SK-N-SH (cell line): Measurements from ENCODE around the gene PCDHB7. TPM values are rescaled to one million over a fixed set of nuclear protein-coding genes. Genes with fewer than 3 reads are reported as not detected.
A peak's percentile ranks its signal among the peaks of the same experiment; 100 is the strongest.
"Not testable (repeated sequence)": the region's sequence is repeated elsewhere in the genome, so short reads cannot be mapped to it uniquely, and the experiment has no call there.

Experiments used
- CTCF ChIA-PET: fragments of 300-600, 350-600 bp; formaldehyde crosslinking; extraction: SDS; loops from one replicate; lab custom pipeline; 2021; lab: Yijun Ruan, JAX
- POLR2A ChIA-PET: fragments of 350-600 bp; sonication (Branson Sonifier 250); formaldehyde crosslinking; extraction: SDS; loops from one replicate; lab custom pipeline; 2020; ENCODE audit warnings: antibody characterized with exemption, inconsistent platforms; lab: Yijun Ruan, JAX
- DNase-seq: peaks from one replicate; pipeline ENCODE4 v3.0.0; 2012
- H2AFZ ChIP-seq: fragments of 200-600 bp; sonication (generic); 2 replicates; pipeline ENCODE4 v1.8.1; 2016; ENCODE audit warnings: antibody characterized with exemption, mild to moderate bottlenecking, low read depth
- H3F3A ChIP-seq: fragments of 200-600 bp; sonication (generic); replicated peaks from 2 replicates; pipeline ENCODE3; 2016; ENCODE audit warnings: antibody characterized with exemption, mild to moderate bottlenecking; ENCODE audit not compliant: insufficient read depth
- H3K27ac ChIP-seq, 2 experiments: fragments of 200-500 bp in 1 of 2; fragments of 200-600 bp in 1 of 2; sonication (Bioruptor generic) in 1 of 2; sonication (generic), shearing (Covaris generic) in 1 of 2; 2 replicates each; pipeline versions ENCODE4 v1.5.1 to v1.6.1; 2014 to 2016; ENCODE audit warnings: low read depth in 2 of 2, inconsistent platforms in 1 of 2, low read length in 1 of 2, mild to moderate bottlenecking in 1 of 2, mixed read lengths in 1 of 2
- H3K27me3 ChIP-seq: fragments of 200-600 bp; sonication (generic), shearing (Covaris generic); 2 replicates; pipeline ENCODE4 v1.6.1; 2016; ENCODE audit warnings: mixed run types; ENCODE audit not compliant: insufficient read depth
- H3K36me3 ChIP-seq, 2 experiments: fragments of 200-500 bp in 1 of 2; fragments of 200-600 bp in 1 of 2; sonication (Bioruptor generic) in 1 of 2; sonication (generic) in 1 of 2; replicated peaks in 1 of 2; 2 replicates each; pipeline versions ENCODE3 to v1.5.1; 2014 to 2016; ENCODE audit warnings: low read length in 1 of 2, mild to moderate bottlenecking in 1 of 2; ENCODE audit not compliant: insufficient read depth in 2 of 2, control insufficient read depth in 1 of 2
- H3K4me1 ChIP-seq, 2 experiments: fragments of 200-500 bp in 1 of 2; fragments of 200-600 bp in 1 of 2; sonication (Bioruptor generic) in 1 of 2; sonication (generic), shearing (Covaris generic) in 1 of 2; 2 replicates each; pipeline versions ENCODE4 v1.5.1 to v1.6.1; 2014 to 2016; ENCODE audit warnings: low read depth in 1 of 2, low read length in 1 of 2, mixed run types in 1 of 2; ENCODE audit not compliant: insufficient read depth in 2 of 2, control insufficient read depth in 1 of 2
- H3K4me2 ChIP-seq: fragments of 200-600 bp; sonication (generic), shearing (Covaris generic); 2 replicates; pipeline ENCODE4 v1.6.1; 2017; ENCODE audit warnings: mixed run types
- H3K4me3 ChIP-seq, 2 experiments: fragments of 200-500 bp in 1 of 2; fragments of 200-600 bp in 1 of 2; sonication (Bioruptor generic) in 1 of 2; sonication (generic), shearing (Covaris generic) in 1 of 2; 2 replicates each; pipeline versions ENCODE4 v1.5.1 to v1.8.1; 2014 to 2016; ENCODE audit warnings: low read depth in 2 of 2, inconsistent platforms in 1 of 2, low read length in 1 of 2, mild to moderate bottlenecking in 1 of 2, mixed read lengths in 1 of 2, moderate library complexity in 1 of 2
- H3K79me2 ChIP-seq: fragments of 200-600 bp; sonication (generic); 2 replicates; pipeline ENCODE4 v1.8.1; 2017; ENCODE audit warnings: mild to moderate bottlenecking; ENCODE audit not compliant: insufficient read depth
- H3K9ac ChIP-seq: fragments of 200-600 bp; sonication (generic); 2 replicates; pipeline ENCODE4 v1.6.1; 2017; ENCODE audit warnings: mixed run types
- H3K9me2 ChIP-seq: fragments of 200-600 bp; sonication (generic); 2 replicates; pipeline ENCODE4 v1.6.1; 2017; ENCODE audit warnings: mixed run types
- H3K9me3 ChIP-seq: fragments of 200-600 bp; sonication (generic); 2 replicates; pipeline ENCODE4 v1.6.1; 2017; ENCODE audit warnings: mixed run types, mild to moderate bottlenecking, moderate library complexity
- H4K20me1 ChIP-seq: fragments of 200-600 bp; sonication (generic); 2 replicates; pipeline ENCODE4 v1.6.1; 2017; ENCODE audit warnings: mild to moderate bottlenecking, mixed run types; ENCODE audit not compliant: insufficient read depth
- CTCF ChIP-seq: fragments of 200-600 bp; sonication (generic); IDR thresholded peaks from 2 replicates; pipeline ENCODE4 v1.6.1; 2017; ENCODE audit warnings: antibody characterized with exemption, mild to moderate bottlenecking, moderate library complexity
- FOXM1 ChIP-seq: IDR thresholded peaks from 2 replicates; pipeline ENCODE4 v1.4.0; 2012; ENCODE audit warnings: low read depth, mild to moderate bottlenecking
- NRF1 ChIP-seq: IDR thresholded peaks from 2 replicates; pipeline ENCODE4 v1.6.1; 2012; ENCODE audit warnings: low read depth, mild to moderate bottlenecking, low read length
- POLR2AphosphoS5 ChIP-seq: IDR thresholded peaks from 2 replicates; pipeline ENCODE4 v1.6.1; 2012; ENCODE audit warnings: low read depth, low read length
- RAD21 ChIP-seq: IDR thresholded peaks from 2 replicates; pipeline ENCODE4 v1.6.1; 2012; ENCODE audit warnings: mild to moderate bottlenecking, low read length
- SMC3 ChIP-seq: IDR thresholded peaks from 2 replicates; pipeline ENCODE4 v1.6.1; 2012; ENCODE audit warnings: low read depth, low read length, improper control_type of control experiment
- WGBS: methylation state at CpG from one replicate; pipeline ENCODE4 v1.1.6; 2017; ENCODE audit warnings: low lambda C conversion rate; 5-methylcytosine and 5-hydroxymethylcytosine counted together
- polyA plus RNA-seq, 3 experiments: library from polyadenylated mRNA; depleted of rRNA; stranded (reverse); fragments of >200 nt; gene quantifications; 2 replicates each; pipeline ENCODE4 v1.2.3, GENCODE V29; 2012
- TF ChIP-seq, protein P1 (sequence below): fragments of 150-350 bp; IDR thresholded peaks from 2 replicates; pipeline ENCODE4 v1.6.1; 2016; ENCODE audit warnings: mild to moderate bottlenecking, low read depth, low read length
- TF ChIP-seq, protein P2 (sequence below): IDR thresholded peaks from 2 replicates; pipeline ENCODE4 v1.4.0; 2012; ENCODE audit warnings: low read depth

PCDHB7 gene
- polyA plus RNA-seq, 1 of the 3 experiments (the other 2 are of a cell fraction), result 1.7 TPM

- Histone ChIP-seq H3K27ac (peak within 1 kb of the TSS; percentile 29 to 74; a peak in 2 of 4 replicates), H3K79me2 (no peaks in the 10 kb centered on the region)
These were observed 50.8 kb downstream of the PCDHB7 start, which contains the start of gene PCDHB14 for GRCh38 chr5:141223112-141223783. PCDHB14 (plus strand) TSS chr5:141223343; CDS start chr5:141223506, 163 bp downstream.

DNA sequence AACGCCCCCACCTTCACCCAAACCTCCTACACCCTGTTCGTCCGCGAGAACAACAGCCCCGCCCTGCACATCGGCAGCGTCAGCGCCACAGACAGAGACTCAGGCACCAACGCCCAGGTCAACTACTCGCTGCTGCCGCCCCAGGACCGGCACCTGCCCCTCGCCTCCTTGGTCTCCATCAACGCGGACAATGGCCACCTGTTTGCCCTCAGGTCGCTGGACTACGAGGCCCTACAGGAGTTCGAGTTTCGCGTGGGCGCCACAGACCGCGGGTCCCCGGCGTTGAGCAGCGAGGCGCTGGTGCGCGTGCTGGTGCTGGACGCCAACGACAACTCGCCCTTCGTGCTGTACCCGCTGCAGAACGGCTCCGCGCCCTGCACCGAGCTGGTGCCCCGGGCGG is 52.4 kb downstream of the PCDHB7 start:
- DNase-seq, H3K4me3 ChIP-seq, H3K79me2 ChIP-seq, H3K27me3 ChIP-seq, H3K4me1 ChIP-seq, H3K9me3 ChIP-seq, H4K20me1 ChIP-seq, H3K9me2 ChIP-seq, H3K4me2 ChIP-seq, POLR2A ChIA-PET, H3F3A ChIP-seq, H2AFZ ChIP-seq, H3K36me3 ChIP-seq, H3K9ac ChIP-seq, H3K27ac ChIP-seq: not testable (repeated sequence)
- WGBS, result 96% methylated on average over 22 of the region's 40 CpGs
- CTCF ChIA-PET, result interaction anchor here (2.1 to 4.0 kb wide), 2 partner anchors 9 to 339 kb away, joined by 21 to 43 read pairs; no protein-coding TSS in a partner anchor

More at GRCh38 chr5:141223112-141223783, 50.8 kb downstream of the PCDHB7 start, which contains the start of gene PCDHB14:
- Histone ChIP-seq H3K4me1 (peaks cover 0 to 2% of the 10 kb centered on the region in 2 experiments; a peak in 2 of 4 replicates), H3K9me2 (no peaks in the 10 kb centered on the region), H3F3A (no peaks in the 10 kb centered on the region), H2AFZ (peak within 1 kb of the TSS; percentile 90), H3K4me2 (peak within 1 kb of the TSS; percentile 78), H3K36me3 (peaks cover 0 to 6% of the 10 kb centered on the region in 2 experiments), H4K20me1 (no peaks in the 10 kb centered on the region), H3K9me3 (peaks cover 3% of the 10 kb centered on the region; the same call in 1 of the 2 replicates), H3K4me3 (peak within 1 kb of the TSS; percentile 59 to 80), H3K9ac (peak within 1 kb of the TSS; percentile 64), H3K27me3 (no peaks in the 10 kb centered on the region)
- 8% methylated on average over 15 of the region's 15 CpGs for WGBS
- TF ChIP-seq FOXM1 (no peak), SMC3 (peak; percentile 50; the same call in 1 of the 2 replicates), CTCF (peak; percentile 65), RAD21 (peak; percentile 81), NRF1 (no peak), POLR2AphosphoS5 (peak; percentile 37; the same call in 1 of the 2 replicates)
- TF ChIP-seq, protein P1, sequence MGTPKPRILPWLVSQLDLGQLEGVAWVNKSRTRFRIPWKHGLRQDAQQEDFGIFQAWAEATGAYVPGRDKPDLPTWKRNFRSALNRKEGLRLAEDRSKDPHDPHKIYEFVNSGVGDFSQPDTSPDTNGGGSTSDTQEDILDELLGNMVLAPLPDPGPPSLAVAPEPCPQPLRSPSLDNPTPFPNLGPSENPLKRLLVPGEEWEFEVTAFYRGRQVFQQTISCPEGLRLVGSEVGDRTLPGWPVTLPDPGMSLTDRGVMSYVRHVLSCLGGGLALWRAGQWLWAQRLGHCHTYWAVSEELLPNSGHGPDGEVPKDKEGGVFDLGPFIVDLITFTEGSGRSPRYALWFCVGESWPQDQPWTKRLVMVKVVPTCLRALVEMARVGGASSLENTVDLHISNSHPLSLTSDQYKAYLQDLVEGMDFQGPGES, result no peak
- TF ChIP-seq, protein P2, sequence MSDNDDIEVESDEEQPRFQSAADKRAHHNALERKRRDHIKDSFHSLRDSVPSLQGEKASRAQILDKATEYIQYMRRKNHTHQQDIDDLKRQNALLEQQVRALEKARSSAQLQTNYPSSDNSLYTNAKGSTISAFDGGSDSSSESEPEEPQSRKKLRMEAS, result 0 out of 2 replicates have a peak, but pooled peaks have one; percentile 32
- ChIA-PET CTCF (interaction anchor here (0.6 to 4.0 kb wide), 48 partner anchors 9 to 416 kb away, joined by 3 to 43 read pairs (median 4); partner anchors contain the start of genes PCDHA4, PCDHB11, PCDHB13 and PCDHB16), POLR2A (interaction anchor here (1.1 to 1.8 kb wide), 3 partner anchors 11 to 341 kb away, joined by 3 to 19 read pairs (median 9); no protein-coding TSS in a partner anchor)
- DNase-seq, result peak; percentile 78

GRCh38 chr5:141225421-141225820 is 53.0 kb downstream of the PCDHB7 start:
- POLR2A ChIA-PET, result not testable (repeated sequence)

More at GRCh38 chr5:141225421-141225820, 53.0 kb downstream of the PCDHB7 start:
- 86% methylated on average over 11 of the region's 30 CpGs for WGBS
- not testable (repeated sequence) for H3K4me2 ChIP-seq, H3K79me2 ChIP-seq, H3K27me3 ChIP-seq, H3K9ac ChIP-seq, H3K36me3 ChIP-seq, H2AFZ ChIP-seq, H4K20me1 ChIP-seq, H3K9me3 ChIP-seq, H3K4me3 ChIP-seq, H3K4me1 ChIP-seq, H3K27ac ChIP-seq, H3K9me2 ChIP-seq, H3F3A ChIP-seq, DNase-seq
- CTCF ChIA-PET, result interaction anchor here (1.0 to 2.7 kb wide), 5 partner anchors 75 to 367 kb away, joined by 3 to 12 read pairs (median 3); partner anchors contain the start of genes PCDHB4 and PCDHB6
